Measurements from ENCODE around the gene INPP5A. TPM values are rescaled to one million over a fixed set of nuclear protein-coding genes. Genes with fewer than 3 reads are reported as not detected.

INPP5A gene
- total RNA-seq, 2 donors from 2014 or later, result 20.7 to 26.7 TPM

GRCh38 chr10:132542819-132543218, 5.2 kb downstream of the INPP5A start:
- Histone ChIP-seq H3K4me1 (ENCODE audit: control insufficient read depth, insufficient read depth, low read length) (no peaks in the 10 kb centered on the region), H3K27ac (ENCODE audit: low read depth, low read length) (no peak overlapping the region), H3K4me3 (ENCODE audit: low read length) (no peak overlapping the region), H3K27me3 (ENCODE audit: control insufficient read depth, insufficient read depth, low read length, poor library complexity, severe bottlenecking) (no peaks in the 10 kb centered on the region), H3K9me3 (ENCODE audit: control insufficient read depth, low read length) (no peaks in the 10 kb centered on the region), H3K36me3 (ENCODE audit: control insufficient read depth, insufficient read depth, low read length) (no peaks in the 10 kb centered on the region), H3K9ac (ENCODE audit: extremely low read depth, low read length, poor library complexity, severe bottlenecking) (no peak overlapping the region)
- no peak overlapping the region for H3K4me3 Mint-ChIP-seq
- H3K27me3 Mint-ChIP-seq (ENCODE audit: insufficient read depth), result peaks cover 3% of the 10 kb centered on the region
- peaks cover 38% of the 10 kb centered on the region for H3K4me1 Mint-ChIP-seq
- no peak for DNase-seq
- TF ChIP-seq CTCF (conservative IDR thresholded peaks at IDR 0.05), result no peak
- 93% methylated on average over 2 to 3 of the region's 3 CpGs for WGBS, 2 experiments (ENCODE audit: insufficient coverage in 1 of 2, insufficient read length in 1 of 2)
- peaks cover 3% of the 10 kb centered on the region for H3K36me3 Mint-ChIP-seq (ENCODE audit: low read depth)
- no peak overlapping the region for H3K27ac Mint-ChIP-seq
- H3K9me3 Mint-ChIP-seq, result no peaks in the 10 kb centered on the region

DNA sequence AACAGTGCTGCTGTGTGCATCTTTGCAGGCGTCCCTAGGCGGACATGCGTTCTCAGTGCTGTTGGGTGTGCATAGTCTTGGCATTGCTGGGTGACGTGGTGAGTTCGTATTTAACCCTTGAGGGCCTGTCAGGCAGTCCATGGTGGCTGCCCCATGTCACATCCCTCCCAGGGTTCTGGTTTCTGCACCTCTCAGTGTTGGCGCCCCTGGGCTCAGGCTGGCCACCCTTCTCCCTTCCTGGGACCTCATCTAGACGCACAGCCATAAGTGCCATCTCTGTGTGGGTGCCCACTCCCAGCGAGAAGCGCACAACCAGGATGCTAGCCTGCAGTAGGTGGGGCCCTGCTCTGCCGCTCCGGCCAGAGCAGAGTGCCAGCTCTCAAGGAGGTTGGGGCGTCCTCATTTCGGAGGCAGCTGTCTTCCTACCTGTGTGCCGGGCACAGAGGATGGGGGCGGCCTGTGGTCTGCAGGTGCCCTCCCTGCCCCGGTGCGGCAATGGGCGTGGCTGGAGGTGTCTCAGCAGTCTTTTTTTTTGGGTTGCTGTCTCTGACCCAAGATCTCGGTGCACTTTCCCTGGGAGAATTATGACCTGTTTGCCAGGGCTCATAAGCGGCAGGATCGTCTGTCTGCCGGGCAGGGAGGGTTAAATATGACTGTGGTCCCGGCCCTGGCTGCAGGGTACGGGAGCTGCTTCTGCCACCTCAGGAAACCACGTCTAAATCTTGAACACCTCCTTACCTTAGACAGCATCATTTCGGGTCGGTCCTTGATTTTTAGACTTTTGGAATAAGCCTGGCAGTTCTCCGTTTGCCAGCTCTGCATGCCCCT, 6.5 kb downstream of the INPP5A start:
- peak; percentile 28 for DNase-seq
- Mint-ChIP-seq H3K36me3 (ENCODE audit: low read depth) (peaks cover 3% of the 10 kb centered on the region), H3K27ac (no peak overlapping the region), H3K4me3 (no peak overlapping the region), H3K4me1 (peaks cover 30% of the 10 kb centered on the region), H3K9me3 (no peaks in the 10 kb centered on the region), H3K27me3 (ENCODE audit: insufficient read depth) (no peaks in the 10 kb centered on the region)
- no peak overlapping the region for H3K9ac ChIP-seq (ENCODE audit: extremely low read depth, low read length, poor library complexity, severe bottlenecking)
- H3K9me3 ChIP-seq (ENCODE audit: control insufficient read depth, low read length), result no peaks in the 10 kb centered on the region
- H3K27ac ChIP-seq (ENCODE audit: low read depth, low read length), result no peak overlapping the region
- 92 to 94% methylated on average over 26 to 28 of the region's 28 CpGs for WGBS, 2 experiments (ENCODE audit: insufficient coverage in 1 of 2, insufficient read length in 1 of 2)
- H3K36me3 ChIP-seq (ENCODE audit: control insufficient read depth, insufficient read depth, low read length), result no peaks in the 10 kb centered on the region
- no peak for TF ChIP-seq CTCF (conservative IDR thresholded peaks at IDR 0.05)
- H3K4me1 ChIP-seq (ENCODE audit: control insufficient read depth, insufficient read depth, low read length), result no peaks in the 10 kb centered on the region
- H3K4me3 ChIP-seq (ENCODE audit: low read length), result no peak overlapping the region
- H3K27me3 ChIP-seq (ENCODE audit: control insufficient read depth, insufficient read depth, low read length, poor library complexity, severe bottlenecking), result no peaks in the 10 kb centered on the region

DNA sequence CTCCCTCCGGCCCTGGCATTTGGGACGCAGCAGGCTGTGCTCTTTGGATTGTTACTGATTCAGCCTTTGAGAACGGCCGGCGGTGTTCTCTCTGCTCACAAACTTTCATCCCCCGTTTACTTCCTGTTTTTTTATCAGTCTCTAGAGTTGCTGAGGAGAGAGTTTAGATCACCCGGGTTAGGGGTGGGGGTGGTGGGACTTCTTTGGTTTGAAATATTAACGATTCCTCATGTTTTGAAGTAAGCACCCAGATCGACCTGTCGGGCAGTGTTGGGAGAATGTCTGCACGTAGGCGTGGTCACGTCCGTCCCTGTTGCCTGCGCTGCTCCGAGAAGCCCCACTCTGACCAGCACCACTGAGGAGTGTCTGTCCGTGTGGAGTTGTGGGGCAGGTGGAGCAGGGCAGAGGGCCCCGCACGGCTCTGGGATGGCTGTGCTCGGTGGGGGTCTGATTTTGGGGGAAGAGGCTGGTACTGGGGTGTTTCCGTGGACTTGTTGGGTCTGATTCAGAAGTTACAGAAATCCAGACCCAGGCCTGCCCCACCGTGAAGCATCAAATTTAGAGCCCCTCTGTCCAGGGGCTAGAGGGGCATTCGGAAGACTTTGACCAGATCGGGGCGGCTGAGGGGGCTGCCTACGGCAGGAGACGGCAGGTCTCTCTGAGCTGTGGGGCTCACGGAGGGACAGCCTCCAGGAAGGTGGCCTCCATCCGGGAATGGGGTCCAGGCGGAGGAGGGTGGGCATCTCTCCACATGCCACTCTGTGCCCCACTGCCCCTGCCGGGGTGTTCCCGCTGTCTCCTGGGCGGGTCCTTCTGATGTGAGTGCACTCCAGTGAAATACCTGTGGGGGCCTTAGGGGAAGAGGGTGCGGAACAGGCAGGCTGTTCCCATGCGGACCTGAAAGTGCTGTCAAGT, 7.4 kb downstream of the INPP5A start:
- Mint-ChIP-seq H3K4me3 (no peak overlapping the region), H3K9me3 (no peaks in the 10 kb centered on the region), H3K27me3 (ENCODE audit: insufficient read depth) (no peaks in the 10 kb centered on the region), H3K36me3 (ENCODE audit: low read depth) (peaks cover 3% of the 10 kb centered on the region), H3K27ac (no peak overlapping the region), H3K4me1 (peaks cover 25% of the 10 kb centered on the region)
- Histone ChIP-seq H3K9me3 (ENCODE audit: control insufficient read depth, low read length) (no peaks in the 10 kb centered on the region), H3K27ac (ENCODE audit: low read depth, low read length) (no peak overlapping the region), H3K36me3 (ENCODE audit: control insufficient read depth, insufficient read depth, low read length) (no peaks in the 10 kb centered on the region), H3K4me1 (ENCODE audit: control insufficient read depth, insufficient read depth, low read length) (no peaks in the 10 kb centered on the region), H3K4me3 (ENCODE audit: low read length) (no peak overlapping the region), H3K9ac (ENCODE audit: extremely low read depth, low read length, poor library complexity, severe bottlenecking) (no peak overlapping the region), H3K27me3 (ENCODE audit: control insufficient read depth, insufficient read depth, low read length, poor library complexity, severe bottlenecking) (no peaks in the 10 kb centered on the region)
- TF ChIP-seq CTCF (conservative IDR thresholded peaks at IDR 0.05), result no peak
- peak; percentile 38 for DNase-seq
- 92 to 96% methylated on average over 26 to 35 of the region's 35 CpGs for WGBS, 2 experiments (ENCODE audit: insufficient coverage in 1 of 2, insufficient read length in 1 of 2)
